HG02610 (cell line): ENCODE results near the gene CHST13.

Source experiments
- ATAC-seq: cut with Tn5 transposase; IDR thresholded peaks from one replicate; pipeline ENCODE4 v1.9.1; 2021; ENCODE audit warnings: mild to moderate bottlenecking, moderate library complexity; ENCODE audit not compliant: unreplicated experiment

The CHST13 gene

DNA sequence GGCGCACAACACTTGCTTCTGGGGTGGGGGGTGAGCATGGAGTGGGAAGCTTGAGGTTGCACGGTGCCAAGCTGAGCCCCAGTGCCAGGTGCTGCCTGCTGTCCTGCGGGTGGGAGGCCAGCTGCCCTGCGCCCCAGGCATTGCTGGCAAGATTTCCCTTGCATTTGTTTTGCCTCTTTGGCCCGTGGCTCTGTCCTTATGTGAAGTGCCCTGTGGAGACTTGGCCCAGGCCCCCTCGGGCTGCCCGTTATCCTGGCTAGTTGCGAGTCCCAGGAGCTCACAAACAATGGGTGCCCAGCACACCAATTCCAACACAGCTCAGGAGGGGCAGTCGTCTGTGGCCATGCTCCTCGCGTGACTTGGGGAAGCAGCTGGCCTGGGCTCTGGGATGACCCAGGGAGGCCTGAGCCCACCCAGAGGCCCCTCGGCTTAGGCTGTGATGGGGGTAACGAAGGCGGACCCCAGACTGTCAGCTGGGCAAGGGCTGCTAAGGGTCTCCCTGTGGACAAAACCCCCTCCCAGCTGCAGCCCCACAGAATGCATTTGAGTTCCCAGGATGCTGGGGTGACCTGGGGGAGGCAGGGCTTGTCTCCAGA, 28.8 kb downstream of the CHST13 start:
- ATAC-seq, result no peak

DNA sequence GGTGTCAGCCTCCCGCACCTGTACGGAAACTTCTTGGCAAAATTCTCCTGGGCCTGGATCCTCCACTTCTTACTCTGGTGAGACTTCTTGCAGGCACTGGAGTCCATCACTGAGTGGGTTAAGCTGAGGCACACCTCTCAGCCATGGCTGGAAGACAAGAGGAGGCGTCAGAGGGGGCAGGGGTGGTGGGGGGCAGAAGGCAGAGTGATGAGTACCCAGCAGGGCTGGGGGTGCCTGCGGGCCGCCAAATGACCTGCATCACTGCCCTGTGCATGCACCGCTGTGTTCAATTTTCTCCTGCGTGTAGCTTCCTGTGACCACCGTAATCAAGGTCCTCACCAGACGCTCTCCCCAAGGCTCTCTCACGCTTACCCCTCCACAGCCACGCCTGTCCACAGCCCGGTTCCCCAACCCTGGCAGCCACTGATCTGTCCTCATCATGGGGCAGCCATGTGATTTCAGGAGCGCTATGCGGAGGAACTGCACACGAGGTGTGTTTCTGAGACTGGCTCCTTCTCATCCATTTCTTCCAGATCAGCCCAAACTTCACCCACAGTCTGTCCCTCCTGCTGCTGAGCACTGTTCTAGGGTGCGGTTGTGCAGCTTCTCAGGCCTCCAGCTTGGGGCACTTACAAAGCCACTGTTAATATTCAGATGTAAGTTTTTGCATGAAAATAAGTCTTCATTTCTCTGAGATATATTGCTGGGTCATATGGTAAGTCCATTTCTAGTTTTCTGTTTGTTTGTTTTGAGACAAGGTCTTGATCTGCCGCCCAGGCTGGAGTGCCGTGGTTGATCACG, 29.5 kb downstream of the CHST13 start:
- no peak for ATAC-seq

DNA sequence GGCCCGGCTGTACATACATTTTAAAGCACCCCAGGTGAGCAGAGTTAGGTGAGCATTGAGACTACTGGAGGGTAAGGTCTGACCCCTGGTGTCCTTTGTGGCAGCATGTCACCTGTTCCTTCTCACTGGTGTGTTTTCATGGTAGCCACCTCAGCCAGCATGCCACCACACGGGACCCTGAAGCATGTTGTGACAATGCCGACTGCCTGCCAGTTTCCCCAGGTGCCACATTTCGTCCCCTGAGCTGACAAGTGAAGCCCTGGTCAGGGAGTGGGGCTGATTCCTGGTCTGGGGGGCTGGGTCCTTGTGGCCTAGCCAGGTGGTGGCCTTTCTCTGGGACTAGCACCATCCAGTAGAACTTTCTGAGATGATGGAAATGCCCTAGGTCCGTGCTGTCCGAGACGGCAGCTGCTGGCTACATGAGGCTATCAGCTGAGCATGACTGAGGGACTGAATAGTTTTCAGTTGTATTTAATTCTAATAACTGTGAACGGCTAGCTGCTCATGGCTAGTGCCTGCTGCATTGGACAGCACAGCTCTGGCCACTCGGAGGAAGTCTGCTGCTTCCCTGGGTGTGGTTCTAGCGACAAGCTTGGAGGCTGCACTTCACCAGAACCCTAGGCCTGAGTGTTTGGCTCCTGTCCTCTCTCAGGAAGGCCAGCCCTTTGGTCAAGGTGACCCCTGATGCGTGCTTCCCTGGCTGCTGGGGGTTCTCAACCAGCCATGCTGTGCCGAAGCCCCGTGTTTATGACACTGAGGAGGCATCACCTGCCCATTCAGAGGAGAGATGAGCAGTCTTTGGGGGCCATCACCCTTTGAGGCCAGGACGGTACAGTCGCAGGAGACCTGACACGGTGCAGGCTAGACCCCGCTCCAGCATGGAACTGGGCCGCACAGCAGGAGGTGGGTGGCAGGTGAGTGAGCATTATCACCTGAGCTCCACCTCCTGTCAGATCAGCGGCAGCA, 30.9 kb downstream of the CHST13 start:
- ATAC-seq, result no peak

DNA sequence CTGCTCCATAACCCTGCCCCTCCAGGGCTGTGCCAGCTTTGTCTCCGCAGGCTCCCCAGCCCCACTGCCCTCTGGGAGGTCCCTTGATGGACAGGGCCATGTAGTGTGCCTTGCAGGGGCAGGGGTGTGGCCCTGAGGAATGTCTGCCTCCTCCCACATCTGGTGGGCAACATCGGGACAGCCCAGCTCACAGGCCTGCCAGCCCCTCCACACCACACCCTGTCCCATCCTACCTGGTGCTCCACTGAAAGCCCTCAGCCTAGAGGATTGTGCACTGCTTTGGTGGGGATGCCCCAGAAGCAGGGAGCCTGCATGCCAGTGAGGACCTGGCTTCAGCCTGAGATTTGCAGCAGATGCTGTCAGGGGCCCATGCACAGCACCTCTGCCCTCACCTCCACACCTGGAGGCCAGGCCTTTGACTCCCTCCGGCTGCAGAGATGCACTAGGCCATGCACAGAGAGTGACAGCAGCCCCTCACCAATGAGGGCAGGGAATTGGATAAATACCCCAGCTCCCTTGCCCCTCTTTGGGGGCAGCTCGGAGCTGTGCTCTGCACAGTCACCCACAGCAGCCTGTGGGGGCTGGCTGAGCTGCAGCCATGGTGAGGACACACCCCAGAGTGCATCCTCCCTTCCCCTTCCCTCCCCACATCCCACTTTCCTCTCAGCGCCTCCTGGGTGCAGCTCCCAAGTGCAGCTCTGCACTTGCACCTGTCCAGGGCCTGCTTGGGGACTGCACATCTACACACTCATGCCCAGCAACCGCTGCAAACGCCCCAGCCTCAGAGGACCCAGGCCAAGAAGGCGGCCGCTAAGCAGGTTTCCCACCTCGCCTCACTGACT, 32.1 kb downstream of the CHST13 start:
- no peak for ATAC-seq

DNA sequence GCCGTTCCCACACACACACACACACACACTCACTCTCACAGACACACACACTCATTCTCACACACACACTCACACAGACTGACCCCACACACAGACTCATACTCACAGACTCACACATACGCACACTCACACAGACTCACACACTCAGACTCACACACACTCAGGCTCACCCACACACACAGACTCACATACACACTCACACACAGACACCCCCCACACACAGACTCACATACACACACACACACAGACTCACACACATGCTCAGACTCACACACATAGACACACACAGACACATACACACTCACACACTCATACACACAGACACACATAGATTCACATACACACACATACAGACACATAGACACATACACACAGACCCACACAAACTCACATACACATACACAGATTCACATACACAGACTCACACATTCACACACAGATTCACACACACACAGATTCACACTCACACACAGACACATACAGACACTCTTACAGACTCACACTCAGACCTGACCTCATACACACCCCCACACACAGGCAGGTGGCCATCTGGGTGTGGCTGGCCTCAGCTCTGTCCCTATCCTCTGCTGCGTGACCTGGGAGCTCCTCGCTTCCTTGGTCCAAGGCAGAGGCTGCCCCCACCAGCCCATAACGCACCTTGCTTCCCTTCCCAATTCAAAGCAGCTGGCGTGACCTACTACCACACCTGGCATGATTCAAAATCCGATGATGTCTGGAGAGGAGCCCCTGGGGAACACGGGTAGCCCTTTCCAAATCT, 32.9 kb downstream of the CHST13 start:
- no peak for ATAC-seq

DNA sequence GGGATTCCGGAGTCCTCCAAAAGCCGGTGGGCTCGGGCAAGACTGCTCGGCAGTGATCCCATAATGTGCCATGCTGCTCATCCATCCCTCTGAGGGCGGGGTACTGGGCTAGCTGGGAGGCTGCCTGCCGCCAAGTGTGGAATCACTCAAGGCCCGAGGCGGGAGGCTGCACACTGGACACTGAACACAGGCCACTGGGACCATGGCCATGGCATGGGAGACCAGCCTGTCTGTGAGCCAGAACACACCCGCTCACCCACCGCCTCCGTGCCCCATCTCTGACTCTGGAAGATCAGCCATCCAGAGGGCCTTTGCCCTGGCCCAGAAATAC, 33.4 kb downstream of the CHST13 start:
- no peak for ATAC-seq

DNA sequence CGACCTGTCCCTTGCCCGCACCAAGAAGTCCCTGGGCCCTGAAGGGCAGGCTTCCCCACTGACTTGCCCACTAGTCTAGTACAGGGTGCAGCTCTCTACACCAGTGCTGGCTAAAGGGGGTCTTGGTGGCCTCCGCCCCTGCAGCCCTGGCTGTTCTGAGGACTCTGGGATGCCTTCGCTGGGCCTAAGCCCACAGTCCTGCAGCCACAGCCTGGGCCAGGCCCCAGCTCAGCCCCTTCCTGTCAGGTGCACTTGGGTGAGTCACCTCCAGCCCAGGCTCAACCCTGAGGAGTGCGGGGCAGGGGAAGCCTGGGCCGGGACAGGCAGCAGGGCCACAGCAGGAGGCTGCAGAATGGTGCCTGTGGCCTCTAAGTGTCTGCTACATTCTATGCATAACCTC, 33.8 kb downstream of the CHST13 start:
- no peak for ATAC-seq

DNA sequence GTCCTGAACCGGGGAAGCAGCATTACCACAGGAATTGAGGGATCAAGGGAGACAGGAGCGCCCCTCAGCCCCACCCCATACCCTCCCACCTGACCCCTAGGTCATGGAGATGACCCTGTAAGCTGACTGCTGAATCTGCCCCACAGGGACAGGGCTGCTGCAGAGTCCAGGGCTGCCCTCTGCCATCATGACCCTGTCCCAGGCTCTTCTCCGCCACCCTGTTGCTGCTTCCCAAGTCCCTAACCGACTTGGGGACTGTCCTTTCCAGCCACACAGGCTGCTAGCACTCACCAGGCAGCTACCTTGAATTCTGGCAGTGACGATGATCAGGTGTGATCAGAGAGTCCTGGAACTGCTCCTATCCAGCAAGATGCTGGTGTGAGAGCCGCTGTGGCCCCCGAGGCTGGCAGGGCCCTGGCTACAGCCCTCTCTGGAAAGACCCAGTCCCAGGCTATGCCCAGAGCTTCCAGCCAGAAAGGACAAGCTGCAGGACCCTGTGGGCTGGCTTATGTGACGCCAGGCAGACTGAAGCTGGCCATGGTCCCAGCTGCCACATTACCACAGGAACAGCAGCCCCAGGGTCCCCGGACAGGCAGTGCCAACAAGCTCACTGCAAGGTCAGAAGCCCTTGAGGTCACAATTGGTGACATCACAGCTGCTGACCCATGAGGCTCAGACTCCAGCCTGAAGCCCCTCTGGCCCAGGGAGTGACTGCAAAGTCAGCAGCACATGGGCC, 34.5 kb downstream of the CHST13 start, which contains the start of gene C3orf22:
C3orf22 (minus strand) TSS at position 597 of the 736 bp plus-strand sequence. CDS start 5,542 bp downstream, outside the sequence.
- no peak for ATAC-seq

DNA sequence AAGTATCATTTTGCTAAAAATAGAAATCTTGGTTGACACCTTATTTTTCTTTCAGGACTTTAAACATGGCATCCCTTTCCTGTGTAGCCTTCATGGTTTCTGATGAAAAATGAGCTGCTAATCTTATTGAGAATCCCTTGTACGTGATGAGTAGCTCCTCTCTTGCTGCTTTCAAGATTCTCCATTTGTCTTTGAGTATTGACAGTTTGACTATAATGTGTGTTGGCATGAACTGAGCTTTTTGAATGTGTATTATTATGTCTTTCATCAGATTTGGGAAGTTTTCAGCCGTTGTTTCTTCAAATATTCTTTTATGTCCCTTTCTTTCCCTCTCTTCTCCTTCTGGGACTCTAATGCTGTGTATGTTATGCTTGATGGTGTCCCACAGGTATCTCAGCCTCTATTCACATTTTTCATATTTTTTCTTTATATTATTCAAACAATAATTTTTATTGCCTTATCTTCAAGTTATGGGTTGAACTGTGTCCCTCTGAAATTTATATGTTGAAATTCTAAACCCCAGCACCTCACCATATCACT, 38.9 kb downstream of the CHST13 start:
- no peak for ATAC-seq

DNA sequence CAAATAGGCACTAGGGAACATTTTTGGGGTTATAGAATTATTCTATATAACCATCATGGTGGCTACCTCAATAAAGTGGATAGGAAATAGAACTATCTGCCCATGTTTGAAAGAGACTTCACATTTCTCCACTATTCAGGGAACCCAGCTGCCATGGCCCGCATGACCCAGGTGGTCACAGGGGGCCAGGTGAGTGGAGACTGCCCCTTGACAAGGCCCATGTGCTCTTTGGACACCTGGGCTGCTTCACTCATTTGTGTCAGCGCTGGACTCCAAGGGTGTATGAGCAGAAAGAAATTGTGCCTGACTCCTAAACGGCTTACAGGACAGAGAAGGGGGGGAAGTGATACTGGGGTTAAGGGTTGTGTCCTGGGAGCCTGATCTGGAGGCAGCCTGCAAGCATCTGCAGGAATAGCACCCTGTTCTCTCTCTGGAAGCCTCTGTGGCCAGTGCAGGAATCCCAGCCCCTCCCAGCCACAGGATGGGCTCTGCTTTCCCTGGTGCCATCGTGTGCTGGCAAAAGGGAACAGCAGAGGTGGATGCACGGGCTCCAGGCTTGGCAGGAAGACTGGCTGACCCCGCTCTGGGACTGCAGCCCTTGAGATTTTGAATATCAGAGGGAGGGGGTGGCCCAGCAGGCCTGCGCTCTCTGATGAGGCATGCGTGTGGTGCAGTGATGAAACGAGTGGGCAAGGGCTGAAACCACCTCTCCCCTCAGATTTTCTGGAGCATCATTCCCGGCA, 43.9 kb downstream of the CHST13 start:
- no peak for ATAC-seq

DNA sequence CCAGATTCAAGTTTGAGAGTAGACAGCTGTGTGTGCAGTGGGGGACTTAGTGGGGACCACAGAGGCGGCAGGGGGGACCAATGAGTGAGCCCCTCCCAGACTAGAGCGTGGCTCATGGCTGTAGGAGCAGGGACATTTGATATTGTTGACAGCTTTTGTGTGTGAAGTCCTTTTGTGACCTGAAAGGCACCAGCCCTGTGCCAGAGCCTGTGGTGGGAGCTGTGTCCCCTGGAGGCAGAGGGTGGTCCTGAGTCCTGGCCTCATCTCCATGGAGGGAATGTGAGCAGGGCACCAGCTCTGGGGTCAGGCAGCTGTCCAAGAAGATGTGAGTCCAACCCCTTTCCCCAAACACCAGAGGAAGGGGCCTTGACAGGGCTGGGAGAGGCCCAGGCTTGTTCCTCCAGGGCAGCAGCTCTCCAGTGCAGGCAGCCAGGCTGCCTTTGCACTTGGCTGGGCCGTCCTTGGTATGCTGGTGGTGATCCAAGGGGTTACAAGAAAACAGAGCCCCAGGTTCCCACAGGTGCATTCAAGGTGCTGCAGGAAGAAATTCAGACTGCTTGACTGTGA, 44.9 kb downstream of the CHST13 start:
- ATAC-seq, result no peak

DNA sequence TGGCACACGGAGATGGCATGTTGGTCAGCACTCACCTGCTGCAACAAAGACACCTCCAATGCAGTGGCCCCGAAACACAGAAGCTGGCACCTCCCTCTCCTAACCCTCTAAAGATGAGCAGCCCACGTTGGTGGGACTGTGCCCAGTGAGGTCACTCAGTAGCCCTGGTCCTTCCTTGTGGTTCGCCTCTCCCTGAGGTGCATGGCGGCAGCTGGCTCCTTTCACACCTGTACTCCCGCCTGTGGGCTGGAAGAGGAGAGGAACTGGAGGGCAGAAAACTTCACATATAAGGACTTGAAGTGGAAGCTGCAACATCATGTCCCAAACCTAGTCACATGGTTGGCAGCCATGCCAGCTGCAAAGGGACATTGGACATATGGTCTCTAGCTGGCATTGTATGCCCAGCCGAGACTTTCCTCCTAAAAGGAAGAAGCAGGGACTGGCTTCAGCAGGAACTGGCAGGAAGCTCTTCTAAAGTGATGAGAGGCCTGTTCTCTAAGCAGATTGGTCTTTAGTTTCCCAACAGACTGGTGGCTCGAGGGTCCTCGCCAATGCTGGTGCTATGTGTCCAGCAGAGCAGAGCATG, 45.5 kb downstream of the CHST13 start:
- no peak for ATAC-seq

DNA sequence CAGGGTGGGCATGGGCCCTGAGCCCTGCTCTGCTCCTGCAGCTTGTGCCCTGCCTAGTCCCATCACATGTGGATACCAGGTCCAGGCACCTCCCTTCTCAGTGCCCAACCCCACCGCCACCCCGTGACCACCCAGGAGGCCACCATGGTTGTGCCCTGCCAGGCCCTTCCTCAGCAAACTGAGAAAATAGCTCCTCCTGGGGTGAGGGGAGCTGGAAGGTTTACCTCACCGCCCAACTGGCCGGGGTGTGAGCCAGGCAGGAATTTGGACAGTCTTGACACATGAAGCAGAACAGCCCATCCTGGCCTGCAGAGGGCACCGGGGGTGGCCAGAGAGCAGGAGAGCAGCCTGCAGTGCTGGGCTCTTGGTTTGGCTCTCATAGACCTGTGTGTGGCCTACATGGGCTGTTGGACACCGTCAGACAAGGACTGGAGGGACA, 46.2 kb downstream of the CHST13 start:
- no peak for ATAC-seq

DNA sequence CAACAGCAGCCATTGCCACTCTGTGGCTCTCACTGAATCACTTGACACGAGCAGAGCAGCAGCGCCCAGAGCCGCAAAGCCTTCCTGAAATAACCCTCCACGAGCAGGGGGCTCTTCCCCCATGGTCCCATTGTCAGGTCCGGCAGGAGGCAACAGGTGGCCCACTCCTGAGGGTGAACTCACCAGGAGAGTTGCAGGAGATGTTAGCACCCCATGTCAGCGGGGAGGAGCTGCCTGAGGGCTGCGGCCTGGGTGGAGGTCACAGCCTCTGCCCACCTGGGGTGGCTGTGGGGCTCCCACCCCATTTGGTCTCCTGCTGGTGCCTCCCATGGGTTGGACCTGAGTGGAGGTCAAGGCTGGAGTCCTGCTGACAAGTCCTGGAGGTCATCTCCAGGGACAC, 47.1 kb downstream of the CHST13 start:
- ATAC-seq, result no peak

DNA sequence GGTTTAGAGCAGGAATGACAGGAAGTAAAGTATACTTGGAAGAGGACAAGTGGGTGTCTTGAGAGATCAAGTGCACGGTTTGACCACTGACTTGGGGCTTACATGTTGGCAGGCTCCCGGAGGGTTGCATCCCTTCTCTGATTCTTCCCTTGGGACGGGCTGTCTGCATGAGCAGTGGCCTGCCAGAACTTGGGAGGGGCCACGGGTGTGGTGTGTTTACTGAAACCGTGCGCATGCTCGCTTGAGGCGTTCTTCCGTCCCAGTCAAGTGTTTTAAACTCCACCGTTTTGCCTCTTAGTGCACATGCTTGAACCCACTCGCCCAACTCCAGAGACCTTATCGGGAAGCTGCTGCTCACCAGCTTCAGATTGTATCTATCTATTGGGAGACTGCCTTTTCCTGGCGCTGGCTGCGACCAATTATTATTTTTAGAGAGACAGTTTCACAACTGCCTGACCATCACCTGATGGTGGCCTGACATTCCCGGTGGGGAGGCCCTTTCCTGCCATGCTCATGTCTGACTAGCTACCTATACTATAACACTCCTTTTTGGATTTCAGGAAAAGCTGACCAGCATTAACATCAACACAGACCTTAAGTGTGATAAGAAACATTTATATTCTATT, 49.6 kb downstream of the CHST13 start:
- ATAC-seq, result no peak

DNA sequence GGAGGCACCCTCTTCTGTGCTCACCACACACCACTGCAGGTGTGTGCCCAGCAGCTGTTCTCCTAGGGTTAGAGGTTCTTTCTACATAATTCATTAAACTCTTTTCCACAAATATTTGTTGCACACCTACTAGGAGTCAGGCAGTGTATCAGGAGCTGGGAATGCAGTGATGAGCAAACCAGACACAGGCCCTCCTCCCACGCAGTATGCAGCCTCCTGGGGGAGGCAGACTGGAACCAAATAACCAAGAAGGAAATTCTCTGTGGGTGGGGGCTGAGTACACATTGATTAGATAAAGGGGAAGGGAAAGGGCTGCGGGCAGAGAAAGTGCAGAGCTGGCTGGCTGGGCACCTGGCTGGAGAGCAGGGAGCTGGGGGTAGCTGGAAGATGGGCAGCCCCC, 53.3 kb downstream of the CHST13 start:
- ATAC-seq, result no peak

DNA sequence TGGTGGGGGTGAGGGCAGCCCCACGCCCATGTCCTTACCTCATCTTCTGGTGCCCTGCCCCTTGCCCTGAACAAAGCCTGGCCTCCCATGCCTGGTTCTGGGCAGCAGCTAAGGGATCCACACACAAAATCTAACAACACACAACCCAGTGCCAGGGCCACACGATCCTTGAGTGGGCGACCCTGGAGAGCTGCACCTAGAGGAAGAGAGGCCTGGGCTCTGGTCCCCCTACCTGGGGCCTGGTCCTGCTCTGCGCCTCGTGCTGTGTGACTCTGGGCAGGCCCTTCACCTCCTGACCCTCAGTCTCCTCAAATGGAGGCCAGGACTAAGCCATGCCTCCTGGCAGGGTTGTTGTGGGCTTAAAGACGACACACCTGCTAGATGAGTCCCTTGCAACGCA, 54.7 kb downstream of the CHST13 start:
- ATAC-seq, result no peak
